DOHH2 (cell line): ENCODE data around the gene MLST8.

ENCODE experiments used
- H3F3A ChIP-seq: fragments of 200-600 bp; sonication (generic), shearing (Covaris generic); 2 replicates; pipeline ENCODE4 v1.6.0; 2016; ENCODE audit warnings: antibody characterized with exemption, mild to moderate bottlenecking; ENCODE audit not compliant: control insufficient read depth, insufficient read depth
- H3K27ac ChIP-seq: fragments of 200-600 bp; sonication (generic); 2 replicates; pipeline ENCODE4 v1.5.1; 2014; ENCODE audit warnings: low read depth, mild to moderate bottlenecking, low read length, moderate library complexity
- H3K27me3 ChIP-seq: fragments of 200-600 bp; sonication (generic); 2 replicates; pipeline ENCODE4 v1.6.1; 2014; ENCODE audit warnings: mild to moderate bottlenecking, low read length, mixed read lengths; ENCODE audit not compliant: control insufficient read depth
- H3K36me3 ChIP-seq: fragments of 200-600 bp; sonication (generic); 2 replicates; pipeline ENCODE4 v1.6.1; 2014; ENCODE audit warnings: mild to moderate bottlenecking, low read length, moderate library complexity, mixed read lengths; ENCODE audit not compliant: control insufficient read depth
- H3K4me1 ChIP-seq: fragments of 200-600 bp; sonication (generic); 2 replicates; pipeline ENCODE4 v1.6.1; 2014; ENCODE audit warnings: mild to moderate bottlenecking, low read length, mixed read lengths; ENCODE audit not compliant: control insufficient read depth
- H3K4me2 ChIP-seq: fragments of 200-600 bp; sonication (generic); 2 replicates; pipeline ENCODE4 v1.6.0; 2014; ENCODE audit warnings: mild to moderate bottlenecking, low read length, moderate library complexity
- H3K4me3 ChIP-seq: fragments of 200-600 bp; sonication (generic); 2 replicates; pipeline ENCODE4 v1.5.1; 2014; ENCODE audit warnings: mild to moderate bottlenecking, low read length, mixed read lengths
- H3K79me2 ChIP-seq: fragments of 200-600 bp; sonication (generic); 2 replicates; pipeline ENCODE4 v1.6.1; 2014; ENCODE audit warnings: mild to moderate bottlenecking, low read length, mixed read lengths; ENCODE audit not compliant: control insufficient read depth
- H3K9me2 ChIP-seq: fragments of 200-600 bp; sonication (generic); replicated peaks from 2 replicates; pipeline ENCODE4 v1.6.1; 2014; ENCODE audit warnings: mild to moderate bottlenecking, low read length, mixed read lengths; ENCODE audit not compliant: control insufficient read depth
- H3K9me3 ChIP-seq: fragments of 200-600 bp; sonication (generic); 2 replicates; pipeline ENCODE4 v1.6.1; 2014; ENCODE audit warnings: antibody characterized with exemption, low read length, mixed read lengths; ENCODE audit not compliant: control insufficient read depth, insufficient read depth
- H4K20me1 ChIP-seq: fragments of 200-600 bp; sonication (generic); 2 replicates; pipeline ENCODE4 v1.6.0; 2014; ENCODE audit warnings: low read depth, mild to moderate bottlenecking, antibody characterized with exemption, low read length, moderate library complexity; ENCODE audit not compliant: control insufficient read depth, insufficient read depth
- CTCF ChIP-seq: fragments of 200-600 bp; sonication (generic); IDR thresholded peaks from one replicate; pipeline ENCODE4 v1.5.1; 2014; ENCODE audit warnings: antibody characterized with exemption, mild to moderate bottlenecking, low read depth, low read length; ENCODE audit not compliant: poor library complexity, severe bottlenecking
- EZH2phosphoT487 ChIP-seq: fragments of 200-600 bp; sonication (generic); IDR thresholded peaks from 2 replicates; pipeline ENCODE4 v1.6.1; 2017; ENCODE audit warnings: borderline replicate concordance, mild to moderate bottlenecking, antibody characterized with exemption, low read length, moderate library complexity, mixed read lengths

The MLST8 gene

GRCh38 chr16:2171601-2172178 is 33.6 kb upstream of the MLST8 start:
- no peak overlapping the region for H3K4me3 ChIP-seq
- peaks cover under 1% of the 10 kb centered on the region for H3K79me2 ChIP-seq
- no peaks in the 10 kb centered on the region for H4K20me1 ChIP-seq
- H3K36me3 ChIP-seq = peaks cover 68% of the 10 kb centered on the region
- TF ChIP-seq CTCF (no peak), EZH2phosphoT487 (no peak)
- H3K27me3 ChIP-seq = no peaks in the 10 kb centered on the region
- H3K4me1 ChIP-seq = no peaks in the 10 kb centered on the region
- H3F3A ChIP-seq = no peaks in the 10 kb centered on the region
- no peaks in the 10 kb centered on the region for H3K9me2 ChIP-seq
- no peak overlapping the region for H3K27ac ChIP-seq
- H3K9me3 ChIP-seq = no peaks in the 10 kb centered on the region
- no peak overlapping the region for H3K4me2 ChIP-seq

- H4K20me1 ChIP-seq = no peaks in the 10 kb centered on the region
- H3K4me2 ChIP-seq = no peak overlapping the region
- no peaks in the 10 kb centered on the region for H3K27me3 ChIP-seq
- no peak overlapping the region for H3K27ac ChIP-seq
- no peaks in the 10 kb centered on the region for H3K79me2 ChIP-seq
- H3K4me1 ChIP-seq = no peaks in the 10 kb centered on the region
- H3K36me3 ChIP-seq = peaks cover 69% of the 10 kb centered on the region
- TF ChIP-seq CTCF = no peak
- no peaks in the 10 kb centered on the region for H3K9me3 ChIP-seq
- H3K9me2 ChIP-seq = no peaks in the 10 kb centered on the region
- H3K4me3 ChIP-seq = no peak overlapping the region
- H3F3A ChIP-seq = no peaks in the 10 kb centered on the region
Observed at GRCh38 chr16:2172688-2173335, 32.4 kb upstream of the MLST8 start.

- TF ChIP-seq CTCF (no peak), EZH2phosphoT487 (no peak)
- H3K27ac ChIP-seq = no peak overlapping the region
- H4K20me1 ChIP-seq = no peaks in the 10 kb centered on the region
- H3K4me2 ChIP-seq = no peak overlapping the region
- no peaks in the 10 kb centered on the region for H3K9me3 ChIP-seq
- H3K27me3 ChIP-seq = no peaks in the 10 kb centered on the region
- H3K36me3 ChIP-seq = peaks cover 68% of the 10 kb centered on the region
- H3K9me2 ChIP-seq = no peaks in the 10 kb centered on the region
- H3K79me2 ChIP-seq = no peaks in the 10 kb centered on the region
- no peaks in the 10 kb centered on the region for H3F3A ChIP-seq
- H3K4me1 ChIP-seq = no peaks in the 10 kb centered on the region
- no peak overlapping the region for H3K4me3 ChIP-seq
Observed at GRCh38 chr16:2173366-2173765, 31.9 kb upstream of the MLST8 start.
